ENCODE data around the gene CRYBG3. TPM values are rescaled to one million over a fixed set of nuclear protein-coding genes. Genes with fewer than 3 reads are reported as not detected.

Gene CRYBG3
- total RNA-seq: 5.2 TPM in 2 replicates

DNA sequence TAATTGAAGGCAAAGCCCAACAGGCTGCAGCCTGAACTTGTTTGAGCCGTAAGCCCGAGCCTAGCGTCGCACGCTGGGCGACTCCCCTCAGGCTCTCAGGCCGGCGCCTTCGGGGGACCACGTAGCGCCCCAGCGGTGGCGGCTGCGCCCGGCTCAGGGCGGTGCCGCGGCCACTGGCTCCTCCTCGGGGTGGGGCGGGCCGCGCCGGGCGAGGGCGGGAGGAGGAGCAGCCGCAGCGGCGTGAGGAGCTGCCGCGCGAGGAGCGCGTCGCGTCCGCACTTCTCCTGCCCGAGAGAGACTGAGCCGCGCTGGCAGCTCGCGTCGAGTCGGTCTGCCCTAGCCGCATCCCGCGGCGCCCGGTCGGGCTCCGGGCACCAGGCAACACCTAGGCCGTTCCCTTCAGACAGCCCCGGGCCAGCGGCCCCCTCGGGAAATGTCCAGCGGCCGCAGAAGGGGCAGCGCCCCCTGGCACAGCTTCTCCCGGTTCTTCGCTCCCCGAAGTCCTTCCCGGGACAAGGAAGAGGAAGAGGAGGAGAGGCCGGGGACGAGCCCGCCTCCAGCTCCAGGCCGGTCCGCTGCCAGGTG lies at the start of gene CRYBG3:
TSS of gene CRYBG3 (plus strand) at position 238 of the 585 bp plus-strand sequence. CDS start at position 434, 196 bp downstream.

DNA sequence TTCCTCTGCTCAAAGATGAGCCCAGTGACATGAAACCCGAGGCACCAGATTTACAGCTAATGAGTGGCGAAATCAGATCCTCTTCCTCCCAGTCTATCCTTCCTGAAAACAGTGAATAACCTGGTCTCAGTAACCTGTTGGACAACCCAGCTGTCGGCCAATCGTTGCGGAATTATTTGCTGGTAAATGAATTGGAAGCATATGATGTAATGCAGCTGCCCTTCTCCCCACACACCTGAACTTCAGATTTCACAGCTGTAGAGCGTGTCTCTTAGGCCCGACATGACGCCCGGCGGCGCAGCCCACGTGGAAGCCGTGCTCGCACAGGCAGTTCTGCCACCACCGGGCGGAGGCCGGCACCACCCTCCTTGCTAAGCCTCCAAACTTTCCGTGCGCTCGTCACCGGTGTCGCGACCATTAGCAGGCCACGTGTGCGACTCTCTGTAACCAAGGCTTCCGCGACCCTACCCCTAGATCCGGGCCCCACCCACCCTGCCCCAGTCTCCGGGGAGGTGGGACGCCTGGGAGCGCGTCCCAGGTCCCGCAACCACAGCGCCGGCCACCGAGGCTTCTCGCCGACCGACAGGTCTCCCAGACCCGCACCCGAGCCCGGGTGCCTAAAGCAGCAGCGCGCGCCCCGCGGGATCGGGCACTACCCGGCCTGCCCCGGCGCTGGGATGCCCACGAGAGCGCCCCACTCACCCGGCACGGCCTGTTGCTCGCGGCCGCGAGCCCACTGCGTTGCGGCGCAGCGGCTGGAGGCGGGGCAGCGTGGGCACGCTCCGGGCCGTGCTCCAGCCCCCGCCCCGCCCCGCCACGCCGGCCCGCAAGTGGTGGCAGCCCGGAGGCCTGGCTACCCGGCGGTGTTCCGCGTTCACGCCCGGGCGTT lies 150.1 kb downstream of the CRYBG3 start, which contains the start of gene RIOX2:
TSS of gene RIOX2 (minus strand) at position 753 of the 889 bp plus-strand sequence. CDS start 4,838 bp downstream, outside the sequence.

Other genes starting within 250 kb of the CRYBG3 start
- gene ARL6, start 57.3 kb upstream of the CRYBG3 start, total RNA-seq: 3.3 and 6.1 TPM in 2 replicates
- 17.1 and 18.9 TPM in 2 replicates for gene RIOX2, start 150.4 kb downstream of the CRYBG3 start, total RNA-seq
- not detected in 2 replicates for gene GABRR3, start 213.3 kb downstream of the CRYBG3 start, total RNA-seq